A549 (cell line): ENCODE results near the gene DNAJC18.
"Not testable (repeated sequence)": the region's sequence is repeated elsewhere in the genome, so short reads cannot be mapped to it uniquely, and the experiment has no call there.

ENCODE experiments used
- EP300 ChIP-seq, 2 experiments: fragments of >200 bp; sonication (Bioruptor Twin); formaldehyde crosslinking; IDR thresholded peaks; 2 replicates in 1 of 2; 3 replicates in 1 of 2; pipeline ENCODE4 v1.6.1; 2016 to 2017
- ESRRA ChIP-seq: fragments of 150-350 bp; IDR thresholded peaks from 2 replicates; pipeline ENCODE4 v1.6.1; 2014; ENCODE audit warnings: mild to moderate bottlenecking, low read length, borderline replicate concordance
- RAD21 ChIP-seq, 2 experiments: fragments of >200 bp in 1 of 2; sonication (Bioruptor Twin) in 1 of 2; formaldehyde crosslinking in 1 of 2; IDR thresholded peaks in 1 of 2; conservative IDR thresholded peaks in 1 of 2; 2 replicates in 1 of 2; 3 replicates in 1 of 2; pipeline ENCODE4 v1.6.1; 2012 to 2018; ENCODE audit warnings: inconsistent platforms in 1 of 2
- REST ChIP-seq: fragments of 200-600 bp; sonication (generic); IDR thresholded peaks from 2 replicates; pipeline ENCODE4 v1.6.1; 2016; ENCODE audit warnings: antibody characterized with exemption, mild to moderate bottlenecking, moderate library complexity

- TF ChIP-seq EP300 (IDR thresholded peaks at IDR 0.05); RAD21 (conservative IDR thresholded peaks at IDR 0.05 in 1 of 2, IDR thresholded peaks at IDR 0.05 in 1 of 2); ESRRA; REST: not testable (repeated sequence)
These were observed 39.5 kb upstream of the DNAJC18 start for GRCh38 chr5:139478657-139479423.
